Mammary epithelial cell (primary cell): ENCODE data around the gene BAG3.

Source experiments
- EZH2 ChIP-seq: IDR thresholded peaks from 2 replicates; pipeline ENCODE4 v1.6.1; 2012; ENCODE audit warnings: low read length, inconsistent platforms, borderline replicate concordance
- TF ChIP-seq, protein P1 (sequence below), 2 donors: IDR thresholded peaks in 1 of 2; conservative IDR thresholded peaks in 1 of 2; 2 replicates each; pipeline ENCODE4 v1.5.1; 2011 to 2012; ENCODE audit warnings: inconsistent platforms in 2 of 2, low read length in 2 of 2, mild to moderate bottlenecking in 2 of 2, control low read depth in 1 of 2, low read depth in 1 of 2; ENCODE audit not compliant: insufficient read depth in 1 of 2; ENCODE audit errors: extremely low read depth in 1 of 2

DNA sequence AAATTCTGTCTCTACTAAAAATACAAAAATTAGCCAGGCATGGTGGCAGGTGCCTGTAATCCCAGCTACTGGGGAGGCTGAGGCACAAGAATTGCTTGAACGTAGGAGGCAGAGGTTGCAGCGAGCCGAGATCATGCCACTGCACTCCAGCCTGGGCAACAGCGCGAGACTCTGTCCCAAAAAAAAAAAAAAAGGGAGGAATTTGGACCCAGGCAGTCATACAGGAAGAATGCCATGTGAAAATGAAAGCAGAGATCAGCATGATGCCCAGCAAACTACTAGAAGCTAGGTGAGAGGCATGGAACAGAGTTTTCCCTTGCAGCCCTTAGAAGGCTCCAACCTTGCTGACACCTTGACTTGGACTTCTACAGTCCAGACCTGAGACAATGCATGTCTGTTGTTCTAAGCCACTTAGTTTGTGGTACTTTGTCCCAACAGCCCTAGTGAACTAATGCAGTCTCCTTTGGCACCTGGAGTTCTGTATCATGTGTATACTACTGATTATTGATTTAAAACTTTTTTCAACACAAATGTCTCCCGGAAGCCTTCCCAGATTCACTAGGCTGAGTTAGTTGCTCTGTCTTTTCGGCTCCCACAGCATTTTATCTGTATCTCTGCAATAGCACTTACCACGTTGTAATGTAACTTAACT is 10.2 kb upstream of the BAG3 start:
- TF ChIP-seq, protein P1, sequence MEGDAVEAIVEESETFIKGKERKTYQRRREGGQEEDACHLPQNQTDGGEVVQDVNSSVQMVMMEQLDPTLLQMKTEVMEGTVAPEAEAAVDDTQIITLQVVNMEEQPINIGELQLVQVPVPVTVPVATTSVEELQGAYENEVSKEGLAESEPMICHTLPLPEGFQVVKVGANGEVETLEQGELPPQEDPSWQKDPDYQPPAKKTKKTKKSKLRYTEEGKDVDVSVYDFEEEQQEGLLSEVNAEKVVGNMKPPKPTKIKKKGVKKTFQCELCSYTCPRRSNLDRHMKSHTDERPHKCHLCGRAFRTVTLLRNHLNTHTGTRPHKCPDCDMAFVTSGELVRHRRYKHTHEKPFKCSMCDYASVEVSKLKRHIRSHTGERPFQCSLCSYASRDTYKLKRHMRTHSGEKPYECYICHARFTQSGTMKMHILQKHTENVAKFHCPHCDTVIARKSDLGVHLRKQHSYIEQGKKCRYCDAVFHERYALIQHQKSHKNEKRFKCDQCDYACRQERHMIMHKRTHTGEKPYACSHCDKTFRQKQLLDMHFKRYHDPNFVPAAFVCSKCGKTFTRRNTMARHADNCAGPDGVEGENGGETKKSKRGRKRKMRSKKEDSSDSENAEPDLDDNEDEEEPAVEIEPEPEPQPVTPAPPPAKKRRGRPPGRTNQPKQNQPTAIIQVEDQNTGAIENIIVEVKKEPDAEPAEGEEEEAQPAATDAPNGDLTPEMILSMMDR (conservative IDR thresholded peaks at IDR 0.05 in 1 of 2, IDR thresholded peaks at IDR 0.05 in 1 of 2; ENCODE audit: extremely low read depth in 1 of 2, insufficient read depth in 1 of 2, low read depth in 1 of 2, low read length in 2 of 2) = no peak
- TF ChIP-seq EZH2 = no peak
